Right cardiac atrium (tissue), 5 donors: Measurements from ENCODE around the gene CACNA1H. TPM values are rescaled to one million over a fixed set of nuclear protein-coding genes. Genes with fewer than 3 reads are reported as not detected.

Source experiments
- ATAC-seq, 2 donors: fragments of 200-7000 bp; cut with Tn5 transposase; one replicate each; pipeline versions ENCODE4 v1.8.0 to v1.9.1; 2020; ENCODE audit warnings: moderate library complexity in 2 of 2, mild to moderate bottlenecking in 1 of 2
- DNase-seq, 3 donors: peaks; one replicate each; pipeline ENCODE4 v3.0.0-alpha.2; 2020
- H3K27ac ChIP-seq: one replicate; pipeline ENCODE4 v1.5.1; 2013; ENCODE audit warnings: mild to moderate bottlenecking, low read length, control low read depth, moderate library complexity
- H3K27me3 ChIP-seq: one replicate; pipeline ENCODE4 v1.6.1; 2013; ENCODE audit not compliant: control insufficient read depth, insufficient read depth
- H3K4me1 ChIP-seq: one replicate; pipeline ENCODE4 v1.6.1; 2013; ENCODE audit warnings: low read length; ENCODE audit not compliant: control insufficient read depth, insufficient read depth
- H3K4me3 ChIP-seq: one replicate; pipeline ENCODE4 v1.5.1; 2013; ENCODE audit warnings: low read length, control low read depth
- H3K9me3 ChIP-seq: one replicate; pipeline ENCODE4 v1.6.1; 2013; ENCODE audit warnings: low read length; ENCODE audit not compliant: control insufficient read depth
- WGBS: extraction: QIAGEN DNeasy Blood & Tissue Kit; methylation state at CpG from one replicate; pipeline ENCODE4 v1.1.7; 2013; 5-methylcytosine and 5-hydroxymethylcytosine counted together
- intact Hi-C, 4 donors: fragments of 100-400 bp; cut with DNase I; formaldehyde crosslinking; loops; one replicate each; pipeline versions ENCODE4 v1.11.0 to v1.14.0; 2022 to 2023
- polyA plus RNA-seq: library from polyadenylated mRNA; stranded (reverse); fragments of 200-250 nt; gene quantifications from one replicate; pipeline ENCODE4 v1.2.3, GENCODE V29; 2013
- total RNA-seq, 4 donors: library from RNA; stranded (reverse); fragmentation: NEBNext Ultra II Directional; extraction: Animal tissue kit (Norgen Biotek cat#: 25700); gene quantifications; one replicate each; pipeline ENCODE4 v1.2.1, GENCODE V29; 2021
- donor health status: healthy with polysubstance abuse.
- donor health status: DM: no; HTN: yes; CAD: no.
- donor health status: DM: no; HTN: no; CAD: no.
- donor health status: DM: no; HTN: yes; CAD: no; lungs with severe emphysema.
- donor health status: DM: yes; HTN: yes; CAD: no.

The CACNA1H gene
- total and polyA plus RNA-seq, 5 donors, result 4.2 to 7.8 (median 6.1) TPM

- ATAC-seq (no peak), DNase-seq (no peak)
- intact Hi-C loops, result no loop called here
- 92% methylated on average over 40 of the region's 40 CpGs for WGBS
- Histone ChIP-seq H3K4me1 (no peaks in the 10 kb centered on the region), H3K4me3 (no peak overlapping the region), H3K27ac (no peak overlapping the region), H3K9me3 (no peaks in the 10 kb centered on the region), H3K27me3 (no peaks in the 10 kb centered on the region)
These were observed 59.8 kb downstream of the CACNA1H start for GRCh38 chr16:1212616-1213194.

- DNase-seq, result no peak
- 91% methylated on average over 8 of the region's 8 CpGs for WGBS
- H3K27me3 ChIP-seq, result no peaks in the 10 kb centered on the region
- no peak overlapping the region for H3K27ac ChIP-seq
- ATAC-seq, result no peak
- H3K4me1 ChIP-seq, result no peaks in the 10 kb centered on the region
- no peaks in the 10 kb centered on the region for H3K9me3 ChIP-seq
- no peak overlapping the region for H3K4me3 ChIP-seq
- intact Hi-C loops, result no loop called here
These were observed 60.3 kb downstream of the CACNA1H start for GRCh38 chr16:1213231-1213630.

GRCh38 chr16:1213796-1214372 is 61.0 kb downstream of the CACNA1H start:
- no peaks in the 10 kb centered on the region for H3K9me3 ChIP-seq
- DNase-seq (no peak), ATAC-seq (no peak)
- intact Hi-C loops, result no loop called here
- H3K27me3 ChIP-seq, result no peaks in the 10 kb centered on the region
- WGBS, result 85% methylated on average over 25 of the region's 25 CpGs
- H3K4me3 ChIP-seq, result no peak overlapping the region
- no peaks in the 10 kb centered on the region for H3K4me1 ChIP-seq
- no peak overlapping the region for H3K27ac ChIP-seq

- ATAC-seq (no peak), DNase-seq (no peak)
- Histone ChIP-seq H3K9me3 (no peaks in the 10 kb centered on the region), H3K4me3 (no peak overlapping the region), H3K4me1 (no peaks in the 10 kb centered on the region), H3K27me3 (no peaks in the 10 kb centered on the region), H3K27ac (no peak overlapping the region)
- WGBS, result 83% methylated on average over 16 of the region's 16 CpGs
- intact Hi-C loops, result no loop called here
These were observed 61.8 kb downstream of the CACNA1H start for GRCh38 chr16:1214719-1215118.

- 76% methylated on average over 32 of the region's 32 CpGs for WGBS
These were observed 62.8 kb downstream of the CACNA1H start for GRCh38 chr16:1215574-1216295.

GRCh38 chr16:1216296-1216619 is 63.4 kb downstream of the CACNA1H start:
- 86% methylated on average over 12 of the region's 12 CpGs for WGBS
- no peak for DNase-seq
- intact Hi-C loops, result no loop called here
- Histone ChIP-seq H3K9me3 (no peaks in the 10 kb centered on the region), H3K27me3 (no peaks in the 10 kb centered on the region), H3K4me1 (no peaks in the 10 kb centered on the region), H3K27ac (no peak overlapping the region), H3K4me3 (no peak overlapping the region)
- no peak for ATAC-seq

More at GRCh38 chr16:1215574-1216295, 62.8 kb downstream of the CACNA1H start:
- H3K4me3 ChIP-seq, result no peak overlapping the region
- no peaks in the 10 kb centered on the region for H3K4me1 ChIP-seq
- no peak for ATAC-seq
- H3K27me3 ChIP-seq, result no peaks in the 10 kb centered on the region
- DNase-seq, result no peak
- intact Hi-C loops, result no loop called here
- H3K9me3 ChIP-seq, result no peaks in the 10 kb centered on the region
- no peak overlapping the region for H3K27ac ChIP-seq

GRCh38 chr16:1216681-1217400 is 63.9 kb downstream of the CACNA1H start:
- Histone ChIP-seq H3K27ac (no peak overlapping the region), H3K27me3 (no peaks in the 10 kb centered on the region), H3K4me1 (no peaks in the 10 kb centered on the region), H3K9me3 (no peaks in the 10 kb centered on the region), H3K4me3 (no peak overlapping the region)
- WGBS, result 89% methylated on average over 32 of the region's 32 CpGs
- no peak for DNase-seq
- no peak for ATAC-seq
- intact Hi-C loops, result no loop called here

GRCh38 chr16:1217526-1217925 is 64.6 kb downstream of the CACNA1H start:
- H3K27ac ChIP-seq, result no peak overlapping the region
- DNase-seq, result no peak
- H3K4me1 ChIP-seq, result no peaks in the 10 kb centered on the region
- no peak for ATAC-seq
- H3K9me3 ChIP-seq, result no peaks in the 10 kb centered on the region
- H3K4me3 ChIP-seq, result no peak overlapping the region
- H3K27me3 ChIP-seq, result no peaks in the 10 kb centered on the region
- intact Hi-C loops, result no loop called here
- 89% methylated on average over 24 of the region's 24 CpGs for WGBS

GRCh38 chr16:1218061-1218929 is 65.4 kb downstream of the CACNA1H start:
- intact Hi-C loops, result no loop called here
- no peaks in the 10 kb centered on the region for H3K27me3 ChIP-seq
- H3K4me1 ChIP-seq, result no peaks in the 10 kb centered on the region
- H3K9me3 ChIP-seq, result no peaks in the 10 kb centered on the region
- WGBS, result 89% methylated on average over 49 of the region's 49 CpGs
- DNase-seq (no peak), ATAC-seq (no peak)
- H3K4me3 ChIP-seq, result no peak overlapping the region
- no peak overlapping the region for H3K27ac ChIP-seq

- ATAC-seq (no peak), DNase-seq (no peak)
- H3K27ac ChIP-seq, result no peak overlapping the region
- WGBS, result 82% methylated on average over 24 of the region's 24 CpGs
- intact Hi-C loops, result no loop called here
- no peaks in the 10 kb centered on the region for H3K4me1 ChIP-seq
- no peaks in the 10 kb centered on the region for H3K9me3 ChIP-seq
- H3K27me3 ChIP-seq, result no peaks in the 10 kb centered on the region
- H3K4me3 ChIP-seq, result no peak overlapping the region
These were observed 66.2 kb downstream of the CACNA1H start for GRCh38 chr16:1218930-1219611.
